C1 segment of cervical spinal cord (tissue), 14 donors: ENCODE data around the gene BSN.

ENCODE experiments used
- DNase-seq, 14 donors: peaks; one replicate each; lab custom pipeline; 2025; lab: John Stamatoyannopoulos, UW

BSN gene

GRCh38 chr3:49593041-49593440, 38.8 kb downstream of the BSN start:
- DNase-seq: no peak

DNA sequence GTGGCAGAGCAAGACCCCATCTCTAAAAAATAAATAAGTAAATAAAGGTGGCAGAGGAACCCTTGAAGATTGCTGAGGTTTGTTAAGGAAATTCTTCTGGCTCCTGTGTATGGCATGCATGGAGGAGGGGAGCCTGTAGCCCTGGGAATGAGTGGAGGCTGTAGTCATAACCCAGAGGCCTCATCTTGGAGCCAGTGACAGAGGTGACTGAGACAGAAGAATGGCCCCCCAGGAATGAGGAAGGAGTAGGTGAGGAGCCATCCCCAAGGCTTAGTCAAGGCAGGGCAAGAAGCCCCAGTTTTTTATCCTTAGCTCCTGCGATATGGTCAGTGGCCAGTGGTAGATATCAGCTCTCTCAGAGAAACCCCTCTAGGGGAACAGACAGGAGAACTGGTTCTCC, 46.5 kb downstream of the BSN start:
- no peak for DNase-seq

- peak in 1 of 14 donors; percentile 78 for DNase-seq
Measured at GRCh38 chr3:49601358-49602048, 47.2 kb downstream of the BSN start.

- no peak for DNase-seq
Measured at GRCh38 chr3:49602049-49602554, 47.8 kb downstream of the BSN start.

- peak in 1 of 14 donors; percentile 54 for DNase-seq
Measured at GRCh38 chr3:49602877-49603411, 48.7 kb downstream of the BSN start.

GRCh38 chr3:49606427-49606826, 52.1 kb downstream of the BSN start:
- DNase-seq: no peak

- DNase-seq: peak in 7 of 14 donors; percentile 9 to 93 (median 42)
Measured at GRCh38 chr3:49607105-49607591, 52.9 kb downstream of the BSN start.

DNA sequence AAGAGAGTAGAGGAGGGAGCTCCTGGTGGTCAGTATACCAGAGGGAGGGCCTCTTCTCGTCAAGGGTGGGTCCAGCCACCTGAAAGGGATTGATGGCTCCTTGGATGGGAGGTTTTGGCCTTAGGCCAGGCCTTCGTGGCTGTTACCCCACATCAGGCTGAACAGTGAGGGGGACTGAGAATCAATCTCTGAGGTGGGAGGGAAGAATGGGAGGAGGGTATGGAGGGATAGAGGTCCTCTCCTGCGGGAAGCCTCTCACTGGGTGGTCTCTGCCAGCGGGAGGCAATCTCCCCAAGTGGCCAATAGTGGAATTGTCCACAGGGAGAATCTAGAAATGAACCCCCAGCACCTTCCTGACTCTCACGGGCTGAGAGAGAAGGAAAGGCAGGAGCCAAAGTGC, 53.5 kb downstream of the BSN start:
- no peak for DNase-seq

DNA sequence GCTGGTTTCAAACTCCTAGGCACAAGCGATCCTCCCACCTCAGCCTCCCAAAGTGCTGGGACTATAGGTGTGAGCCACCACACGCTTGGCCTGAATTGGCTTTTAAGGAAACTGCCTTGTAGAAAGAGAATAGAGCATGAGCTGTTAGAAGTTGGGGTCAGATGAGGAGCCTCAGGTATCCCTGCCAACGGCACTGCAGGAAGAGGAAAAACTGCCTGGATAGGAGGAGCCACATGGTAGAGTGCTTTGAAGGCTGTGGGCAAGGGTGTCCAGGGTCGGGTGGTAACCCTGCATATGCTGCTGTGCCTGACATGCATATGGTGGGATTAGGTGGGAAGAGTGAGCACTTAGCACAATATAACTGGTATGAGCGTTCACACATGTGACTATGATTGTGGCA, 55.0 kb downstream of the BSN start:
- DNase-seq: peak in 1 of 14 donors; percentile 75

DNA sequence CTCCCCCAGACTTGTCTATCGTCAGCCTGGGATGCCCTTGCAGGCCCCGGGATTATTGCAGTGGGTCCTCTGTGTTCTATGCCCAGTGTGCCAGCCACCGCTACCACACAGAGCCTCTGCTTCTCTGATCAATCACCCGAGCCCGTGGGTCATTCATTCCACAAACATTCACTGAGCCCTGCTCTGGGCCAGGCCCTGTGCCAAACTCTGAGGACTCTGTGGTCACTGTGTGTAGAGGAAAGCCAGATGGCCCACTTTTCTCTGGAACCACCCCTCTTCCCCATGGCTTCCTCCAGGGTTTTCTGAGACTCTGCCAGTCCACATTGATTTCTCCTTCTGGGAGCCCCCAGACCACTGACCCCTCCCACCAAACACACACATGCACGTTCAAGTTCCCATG, 55.5 kb downstream of the BSN start:
- DNase-seq: peak in 6 of 14 donors; percentile 17 to 79 (median 25)

GRCh38 chr3:49610666-49611280, 56.5 kb downstream of the BSN start:
- no peak for DNase-seq

DNA sequence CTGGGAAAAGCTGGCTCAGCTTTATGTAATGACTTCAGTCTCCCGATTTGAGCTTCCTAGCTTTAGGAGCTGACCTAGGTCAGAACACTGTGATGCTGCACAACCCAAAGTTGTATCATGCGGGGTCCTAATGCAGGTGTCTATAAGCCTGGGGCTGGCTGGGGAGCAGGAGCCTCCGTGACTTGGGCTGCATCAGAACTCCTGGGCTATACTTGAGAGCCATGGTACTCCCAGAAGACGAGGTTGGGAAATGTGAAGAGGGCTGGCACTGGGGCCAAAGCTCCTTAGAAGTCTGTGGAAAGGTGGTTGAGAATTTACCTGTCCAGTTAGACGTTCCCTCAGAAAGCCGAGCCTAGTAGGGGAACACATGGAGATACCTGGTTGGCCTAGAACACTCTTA, 57.0 kb downstream of the BSN start:
- no peak for DNase-seq

- no peak for DNase-seq
Measured at GRCh38 chr3:49611719-49612118, 57.4 kb downstream of the BSN start.

- DNase-seq: peak in 1 of 14 donors; percentile 64
Measured at GRCh38 chr3:49614936-49615335, 60.7 kb downstream of the BSN start.

DNA sequence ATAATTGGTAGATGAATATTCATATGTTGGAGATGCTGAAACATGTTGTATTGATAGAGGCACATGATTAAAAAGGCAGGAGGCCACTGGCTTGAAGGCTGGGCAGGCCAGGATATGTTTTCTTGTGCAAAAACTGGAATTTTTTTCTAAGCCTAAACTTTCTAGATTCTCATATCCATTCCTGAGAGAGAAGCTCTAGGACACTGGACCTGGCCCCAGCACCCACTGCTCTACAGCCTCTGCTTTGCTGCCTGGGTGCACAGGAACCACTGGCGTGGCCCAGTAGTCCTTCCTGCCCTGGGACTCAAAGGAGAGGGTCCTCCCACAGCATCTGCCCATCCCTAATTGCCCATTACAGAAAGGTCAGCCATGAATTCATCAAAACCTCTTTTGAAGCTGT, 61.8 kb downstream of the BSN start:
- no peak for DNase-seq

DNA sequence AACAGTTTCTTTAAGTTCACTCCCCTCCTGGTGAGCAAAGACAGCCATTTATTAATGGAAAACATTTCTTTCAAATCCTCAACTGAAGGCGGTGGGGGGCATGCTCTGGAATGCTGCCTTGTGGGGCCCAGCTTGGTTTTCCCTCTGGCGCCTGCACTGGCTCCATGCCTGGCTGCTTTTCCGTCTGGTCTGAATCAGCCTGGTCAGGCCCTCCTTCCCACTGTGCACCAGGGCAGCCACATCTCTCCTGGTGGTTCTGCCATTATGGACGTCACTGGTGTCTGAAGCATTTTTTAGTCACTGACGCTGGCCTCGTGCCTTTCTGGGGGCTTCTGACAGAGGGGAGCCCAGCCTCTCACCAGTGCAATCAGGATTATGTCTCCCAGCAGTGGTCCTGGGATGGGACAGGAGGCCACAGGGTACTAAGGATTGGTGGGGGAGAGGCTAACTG, 62.2 kb downstream of the BSN start:
- DNase-seq: peak in 4 of 14 donors; percentile 13 to 68 (median 39)

- DNase-seq: no peak
Measured at GRCh38 chr3:49617390-49618013, 63.2 kb downstream of the BSN start.

DNA sequence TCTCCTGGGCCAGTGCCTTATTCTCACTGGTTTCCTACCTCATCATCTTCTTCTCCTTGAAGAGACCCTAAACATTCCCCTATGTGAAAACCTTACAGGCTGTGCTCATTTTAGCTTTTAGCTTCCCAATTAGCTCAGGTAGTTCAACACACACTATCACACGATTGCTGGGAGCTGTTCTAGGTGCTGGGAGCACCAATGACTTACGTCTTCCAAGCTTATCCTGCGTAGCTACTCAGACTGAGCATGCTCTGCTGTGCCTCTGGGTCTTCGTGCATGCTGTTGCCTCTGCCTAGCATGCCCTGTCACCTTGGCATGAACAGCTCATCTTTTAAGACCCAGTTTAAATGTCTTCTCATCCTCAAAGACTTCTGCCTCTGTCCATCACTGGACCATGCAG, 64.1 kb downstream of the BSN start:
- DNase-seq: no peak

DNA sequence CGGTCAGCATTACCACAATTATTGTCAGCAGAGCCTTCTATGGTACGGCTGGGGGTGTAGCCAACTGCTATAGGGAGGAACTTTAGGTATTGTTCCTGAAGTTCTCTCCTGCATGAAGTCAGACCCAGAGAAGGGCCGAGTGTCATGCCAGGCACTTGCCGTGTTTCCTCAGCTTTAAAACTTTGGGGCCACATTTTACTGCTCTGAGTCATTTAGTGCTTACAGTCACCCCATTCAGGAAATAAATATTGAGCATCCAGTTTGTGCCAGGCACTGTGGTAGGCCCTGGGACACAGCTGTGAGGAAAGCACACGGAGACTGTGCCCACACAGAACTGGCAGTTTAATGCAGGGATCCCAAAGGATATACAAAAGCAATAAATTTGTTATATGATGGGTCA, 65.4 kb downstream of the BSN start:
- DNase-seq: no peak

GRCh38 chr3:49620728-49621127, 66.5 kb downstream of the BSN start:
- DNase-seq: peak in 1 of 14 donors; percentile 52

DNA sequence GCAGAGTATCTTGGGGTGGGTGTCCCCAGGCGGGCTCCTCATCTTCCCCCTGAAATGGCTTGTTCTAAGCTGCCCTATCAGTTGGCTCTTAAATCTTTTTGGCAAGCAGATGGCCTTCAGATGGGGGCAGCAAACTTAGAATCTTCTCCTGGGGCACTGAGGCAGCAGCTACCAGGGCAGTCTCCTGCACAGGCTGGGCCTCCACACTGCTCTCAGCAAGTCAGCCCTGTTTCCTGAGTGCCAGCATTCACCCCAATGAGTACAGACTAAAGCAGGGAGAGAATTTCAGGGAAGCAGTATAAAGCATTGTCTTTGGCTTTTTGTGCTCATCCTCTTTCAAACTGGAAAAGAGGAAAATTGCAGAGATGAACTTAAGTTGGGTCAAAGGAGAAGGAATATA, 68.8 kb downstream of the BSN start:
- DNase-seq: no peak

DNA sequence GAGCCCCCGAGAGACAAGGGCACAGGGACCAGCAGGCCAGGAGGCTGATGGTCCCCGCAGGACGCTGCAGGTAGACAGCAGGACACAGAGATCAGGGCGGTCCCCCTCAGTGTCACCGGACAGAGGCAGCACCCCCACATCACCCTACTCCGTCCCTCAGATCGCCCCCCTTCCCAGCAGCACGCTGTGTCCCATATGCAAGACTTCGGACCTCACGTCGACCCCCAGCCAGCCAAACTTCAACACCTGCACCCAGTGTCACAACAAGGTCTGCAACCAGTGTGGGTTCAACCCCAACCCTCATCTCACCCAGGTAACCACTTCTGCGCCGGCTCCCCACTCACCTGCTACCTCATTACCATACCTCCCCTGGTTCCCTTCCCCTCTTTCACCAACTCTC, 70.8 kb downstream of the BSN start:
- no peak for DNase-seq
